PC-3 (cell line): ENCODE results near the gene ERBB4. TPM values are rescaled to one million over a fixed set of nuclear protein-coding genes. Genes with fewer than 3 reads are reported as not detected.

ENCODE experiments used
- ATAC-seq: fragments of 200-7000 bp; cut with Tn5 transposase; 2 replicates; pipeline ENCODE4 v1.9.1; 2020; ENCODE audit warnings: mild to moderate bottlenecking, moderate library complexity
- BruUV-seq: library from RNA; stranded (reverse); fragments of 400-500 nt; replicated peaks from 2 replicates; lab custom pipeline; 2021; lab: Mats Ljungman, UMichigan
- CTCF ChIA-PET: fragments of 300-600 bp; sonication (Branson Sonifier 250); formaldehyde crosslinking; loops from one replicate; lab custom pipeline; 2022; ENCODE audit warnings: antibody characterized with exemption; lab: Charles Lee
- POLR2A ChIA-PET: fragments of 300-600 bp; sonication (Branson Sonifier 250); formaldehyde crosslinking; loops from one replicate; lab custom pipeline; 2022; ENCODE audit warnings: antibody characterized with exemption; ENCODE audit not compliant: unreplicated experiment; lab: Charles Lee
- DNase-seq: peaks from one replicate; pipeline ENCODE4 v3.0.0-alpha.2; 2015
- H2AFZ ChIP-seq: fragments of 300-600 bp; sonication (generic); 2 replicates; pipeline ENCODE4 v1.6.0; 2016; ENCODE audit warnings: antibody characterized with exemption, low read length
- H3F3A ChIP-seq: fragments of 300-600 bp; sonication (generic); one replicate; pipeline ENCODE4 v1.6.0; 2017; ENCODE audit warnings: antibody characterized with exemption, low read length, control low read depth, mild to moderate bottlenecking; ENCODE audit not compliant: unreplicated experiment
- H3K27ac ChIP-seq: fragments of 300-600 bp; sonication (generic); 2 replicates; pipeline ENCODE4 v1.5.1; 2016; ENCODE audit warnings: mild to moderate bottlenecking, low read length
- H3K27me3 ChIP-seq: fragments of 300-600 bp; sonication (generic); 2 replicates; pipeline ENCODE4 v1.6.1; 2016; ENCODE audit warnings: low read length, mixed read lengths
- H3K36me3 ChIP-seq: fragments of 300-600 bp; sonication (generic); 2 replicates; pipeline ENCODE4 v1.6.1; 2016; ENCODE audit warnings: low read depth, mixed run types, low read length, mixed read lengths
- H3K4me1 ChIP-seq: fragments of 300-600 bp; sonication (generic); 2 replicates; pipeline ENCODE4 v1.5.1; 2016; ENCODE audit warnings: low read length; ENCODE audit not compliant: insufficient read depth
- H3K4me2 ChIP-seq: fragments of 300-600 bp; sonication (generic); 2 replicates; pipeline ENCODE4 v1.6.0; 2016; ENCODE audit warnings: low read length
- H3K4me3 ChIP-seq: fragments of 300-600 bp; sonication (generic); 2 replicates; pipeline ENCODE4 v1.5.1; 2016; ENCODE audit warnings: mild to moderate bottlenecking, low read length, mixed read lengths
- H3K79me2 ChIP-seq: fragments of 300-600 bp; sonication (generic); 2 replicates; pipeline ENCODE4 v1.6.1; 2017; ENCODE audit warnings: low read length, mixed read lengths
- H3K9ac ChIP-seq: fragments of 300-600 bp; sonication (generic); 2 replicates; pipeline ENCODE4 v1.6.0; 2016; ENCODE audit warnings: mild to moderate bottlenecking, low read length
- H3K9me2 ChIP-seq: fragments of 300-600 bp; sonication (generic); replicated peaks from 2 replicates; pipeline ENCODE4 v1.6.1; 2016; ENCODE audit warnings: mixed run types, low read length, mixed read lengths
- H3K9me3 ChIP-seq: fragments of 300-600 bp; sonication (generic); 2 replicates; pipeline ENCODE4 v1.6.1; 2016; ENCODE audit warnings: low read length, mixed read lengths
- H4K20me1 ChIP-seq: fragments of 300-600 bp; sonication (generic); 2 replicates; pipeline ENCODE4 v1.6.1; 2016; ENCODE audit warnings: low read length, mixed read lengths
- CTCF ChIP-seq: fragments of 300-600 bp; sonication (generic); conservative IDR thresholded peaks from 2 replicates; pipeline ENCODE4 v1.5.1; 2017; ENCODE audit warnings: antibody characterized with exemption, low read depth, mild to moderate bottlenecking, low read length
- EZH2 ChIP-seq: fragments of 300-600 bp; sonication (generic); IDR thresholded peaks from one replicate; pipeline ENCODE4 v1.6.1; 2017; ENCODE audit warnings: antibody characterized with exemption, mild to moderate bottlenecking, low read length; ENCODE audit not compliant: unreplicated experiment
- EZH2phosphoT487 ChIP-seq: fragments of 300-600 bp; sonication (generic); IDR thresholded peaks from 2 replicates; pipeline ENCODE4 v1.6.1; 2018; ENCODE audit warnings: mild to moderate bottlenecking, antibody characterized with exemption, low read length, borderline replicate concordance
- intact Hi-C: fragments of 100-400 bp; cut with micrococcal nuclease; formaldehyde crosslinking; loops from 2 replicates; pipeline ENCODE4 v1.9.0; 2023
- total RNA-seq: library from RNA; depleted of rRNA; stranded (reverse); fragments of >200 nt; gene quantifications from 2 replicates; pipeline ENCODE4 v1.2.3, GENCODE V29; 2014

The ERBB4 gene
- total RNA-seq, 1 experiment from 2014 or later = under 0.01 TPM

- H3K79me2 ChIP-seq = no peaks in the 10 kb centered on the region
- ChIA-PET POLR2A (no interaction called here), CTCF (no interaction called here)
- no peaks in the 10 kb centered on the region for H4K20me1 ChIP-seq
- TF ChIP-seq EZH2 (no peak), CTCF (no peak), EZH2phosphoT487 (no peak)
- H2AFZ ChIP-seq = no peak overlapping the region
- H3K27me3 ChIP-seq = no peaks in the 10 kb centered on the region
- no TSS peak for BruUV-seq
- H3K4me1 ChIP-seq = no peaks in the 10 kb centered on the region
- H3K36me3 ChIP-seq = no peaks in the 10 kb centered on the region
- no peaks in the 10 kb centered on the region for H3F3A ChIP-seq
- H3K9me2 ChIP-seq = no peaks in the 10 kb centered on the region
- no peak overlapping the region for H3K4me2 ChIP-seq
- no peak for DNase-seq
- H3K9me3 ChIP-seq = no peaks in the 10 kb centered on the region
- no peak for ATAC-seq
- no peak overlapping the region for H3K9ac ChIP-seq
- intact Hi-C loops = no loop called here
- no peak overlapping the region for H3K4me3 ChIP-seq
- no peak overlapping the region for H3K27ac ChIP-seq
Measured at GRCh38 chr2:212441821-212442220, 96.8 kb downstream of the ERBB4 start.

DNA sequence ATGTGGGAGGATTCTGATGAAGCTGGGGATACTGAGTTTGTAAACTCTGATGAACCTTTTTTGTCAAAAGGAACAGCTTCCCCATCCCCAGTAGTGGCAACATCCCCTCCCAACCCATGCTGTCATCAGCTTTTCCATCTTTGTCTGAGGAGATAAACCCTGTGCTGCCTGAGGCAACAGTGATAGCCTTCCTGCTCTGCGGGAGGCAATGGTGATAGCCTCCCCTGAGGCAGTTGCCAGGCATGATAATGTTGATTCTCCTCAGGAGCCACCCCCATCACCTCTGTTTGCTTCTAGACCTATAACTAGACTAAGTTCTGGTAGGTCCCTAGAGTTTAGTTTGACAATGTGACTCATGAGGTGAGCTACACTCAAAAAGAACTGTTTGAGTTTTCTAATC lies 97.5 kb downstream of the ERBB4 start:
- intact Hi-C loops = no loop called here
- ATAC-seq = no peak
- H3K9me2 ChIP-seq = no peaks in the 10 kb centered on the region

More for the DNA sequence above, 97.5 kb downstream of the ERBB4 start:
- H4K20me1 ChIP-seq = no peaks in the 10 kb centered on the region
- H2AFZ ChIP-seq = no peak overlapping the region
- H3K79me2 ChIP-seq = no peaks in the 10 kb centered on the region
- H3K4me3 ChIP-seq = no peak overlapping the region
- H3K27ac ChIP-seq = no peak overlapping the region
- H3K27me3 ChIP-seq = no peaks in the 10 kb centered on the region
- CTCF ChIA-PET = no interaction called here
- H3K9ac ChIP-seq = no peak overlapping the region
- TF ChIP-seq EZH2phosphoT487 (no peak), CTCF (no peak), EZH2 (no peak)
- POLR2A ChIA-PET = no interaction called here
- H3K4me1 ChIP-seq = no peaks in the 10 kb centered on the region
- no peak overlapping the region for H3K4me2 ChIP-seq
- no peaks in the 10 kb centered on the region for H3F3A ChIP-seq
- BruUV-seq = no TSS peak
- no peaks in the 10 kb centered on the region for H3K36me3 ChIP-seq
- no peak for DNase-seq
- no peaks in the 10 kb centered on the region for H3K9me3 ChIP-seq
